ENCODE measurements around the gene RPP14.

Gene RPP14

DNA sequence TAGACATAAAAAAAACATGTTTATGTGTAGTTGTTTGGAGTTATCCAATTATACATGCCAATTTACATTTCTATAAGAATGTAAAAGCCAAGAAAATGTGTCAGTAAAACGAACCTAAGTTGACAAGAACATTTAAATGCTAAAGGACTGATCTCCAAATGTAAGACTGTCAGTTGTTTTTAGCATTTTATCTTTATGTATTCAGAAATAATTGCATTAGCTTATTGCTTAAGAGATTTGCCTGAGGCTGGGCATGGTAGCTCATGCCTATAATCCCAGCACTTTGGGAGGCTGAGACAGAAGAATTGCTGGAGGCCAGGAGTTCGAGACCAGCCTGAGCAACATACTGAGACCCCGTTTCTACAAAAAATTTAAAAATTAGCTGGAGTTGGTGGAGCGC lies 53.6 kb downstream of the RPP14 start:
- no peak for DNase-seq

DNA sequence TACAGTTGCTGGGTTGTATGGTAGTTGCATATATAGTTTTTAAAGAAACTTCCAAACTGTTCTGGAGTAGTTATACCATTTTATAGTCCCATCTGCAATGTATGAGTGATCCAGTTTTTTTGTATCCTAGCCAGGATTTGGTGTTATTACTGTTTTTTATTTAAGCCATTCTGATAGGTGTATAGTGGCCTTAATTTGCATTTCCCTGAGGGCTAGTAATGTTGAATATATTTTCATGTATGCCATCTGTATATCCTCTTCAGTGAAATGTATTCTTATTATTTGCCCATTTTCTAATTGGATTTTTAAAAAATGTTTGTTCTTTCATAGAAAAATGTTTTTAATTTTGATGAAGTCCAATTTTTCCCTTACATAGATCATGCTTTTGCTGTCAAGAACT lies 55.8 kb downstream of the RPP14 start:
- no peak for DNase-seq

DNA sequence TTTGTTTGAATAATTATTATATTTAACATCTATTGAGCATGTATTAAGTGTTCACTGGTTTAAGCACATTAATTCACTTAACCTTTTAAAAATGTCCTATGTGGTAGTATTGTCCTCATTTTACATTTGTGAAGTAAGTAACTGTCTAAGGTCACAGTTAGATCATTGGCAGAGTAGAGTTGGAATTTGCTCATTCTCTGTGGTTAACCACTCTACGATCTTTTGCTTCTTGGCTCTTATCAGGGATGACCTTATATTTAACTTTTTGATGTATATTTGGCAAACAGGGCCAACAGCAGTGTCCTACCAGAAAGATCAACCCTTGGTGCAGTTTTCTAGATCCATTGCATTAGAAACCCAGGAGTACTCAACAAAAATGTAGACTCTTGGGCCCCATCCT lies 60.7 kb downstream of the RPP14 start:
- no peak for DNase-seq

DNA sequence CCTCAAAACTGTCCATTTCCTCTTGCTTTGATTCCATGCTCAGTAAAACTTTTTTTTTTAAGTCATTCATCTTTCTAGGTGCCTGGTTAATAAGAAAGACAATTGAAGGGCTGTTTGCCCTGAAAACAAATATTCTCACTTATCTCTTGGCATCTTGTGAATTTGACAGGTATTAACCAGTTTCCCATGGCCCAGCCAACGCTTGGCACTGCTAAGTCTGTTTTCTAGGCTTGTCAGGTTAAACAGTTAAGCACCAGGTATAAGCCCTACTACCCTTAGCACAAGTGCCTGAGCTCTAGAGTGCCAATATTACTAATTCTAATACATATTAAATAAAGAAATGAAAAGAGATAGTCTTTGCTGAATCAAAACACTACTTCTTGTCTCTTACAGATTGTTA lies 63.0 kb downstream of the RPP14 start:
- DNase-seq: no peak
